Cerebellar nuclear complex (tissue), 1 donor: ENCODE results near the gene TPT1.
"Not testable (repeated sequence)": the region's sequence is repeated elsewhere in the genome, so short reads cannot be mapped to it uniquely, and the experiment has no call there.

ENCODE experiments used
- DNase-seq, 2 experiments: peaks; one replicate each; lab custom pipeline; 2025; lab: John Stamatoyannopoulos, UW

TPT1 gene

DNA sequence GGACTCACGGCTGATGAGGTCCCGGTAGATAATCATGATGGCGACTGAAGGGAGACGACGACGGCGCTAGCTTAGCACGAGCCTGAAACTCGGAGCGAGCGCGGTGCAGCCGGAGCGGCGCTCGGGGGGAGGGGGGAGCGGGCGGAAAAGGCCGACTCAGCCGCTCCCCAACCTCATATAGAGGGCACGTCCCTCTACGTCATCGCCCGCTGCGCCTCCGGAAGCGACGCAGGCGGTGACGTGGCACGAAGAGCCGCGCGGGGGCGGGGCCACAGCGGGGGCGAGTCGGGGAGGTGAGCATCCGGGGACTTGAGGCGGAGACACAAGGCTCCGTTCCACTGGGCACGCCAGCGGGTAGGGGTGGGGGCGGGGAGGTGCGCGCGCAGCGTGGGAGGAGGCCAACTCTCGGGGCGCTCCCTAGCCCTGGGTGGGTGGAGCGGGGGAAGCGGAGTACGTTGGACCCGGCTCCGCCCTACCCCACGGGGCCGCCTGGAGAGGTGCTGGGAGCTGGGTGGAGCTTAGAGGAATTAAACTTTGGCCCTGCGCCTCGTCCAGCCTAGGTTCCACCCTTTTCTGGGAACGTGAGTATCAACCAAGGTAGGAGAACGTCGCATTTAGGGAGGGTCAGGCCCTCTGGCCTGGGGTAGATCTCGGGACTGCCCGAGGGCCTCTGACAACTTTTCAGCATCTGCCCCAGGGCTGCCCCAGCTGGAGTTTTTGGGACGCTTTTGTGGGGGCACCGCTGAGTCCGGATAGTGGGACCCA is at the start of gene TPT1:
Gene TPT1 (minus strand): TSS at position 150 of the 765 bp plus-strand sequence. CDS start 114 bp downstream, at position 36.
- peak; percentile 65 to 91 for DNase-seq

- DNase-seq: not testable (repeated sequence)
Observed at GRCh38 chr13:45390348-45390747, 49.4 kb upstream of the TPT1 start.

GRCh38 chr13:45388664-45389063 is 47.7 kb upstream of the TPT1 start:
- no peak for DNase-seq

DNA sequence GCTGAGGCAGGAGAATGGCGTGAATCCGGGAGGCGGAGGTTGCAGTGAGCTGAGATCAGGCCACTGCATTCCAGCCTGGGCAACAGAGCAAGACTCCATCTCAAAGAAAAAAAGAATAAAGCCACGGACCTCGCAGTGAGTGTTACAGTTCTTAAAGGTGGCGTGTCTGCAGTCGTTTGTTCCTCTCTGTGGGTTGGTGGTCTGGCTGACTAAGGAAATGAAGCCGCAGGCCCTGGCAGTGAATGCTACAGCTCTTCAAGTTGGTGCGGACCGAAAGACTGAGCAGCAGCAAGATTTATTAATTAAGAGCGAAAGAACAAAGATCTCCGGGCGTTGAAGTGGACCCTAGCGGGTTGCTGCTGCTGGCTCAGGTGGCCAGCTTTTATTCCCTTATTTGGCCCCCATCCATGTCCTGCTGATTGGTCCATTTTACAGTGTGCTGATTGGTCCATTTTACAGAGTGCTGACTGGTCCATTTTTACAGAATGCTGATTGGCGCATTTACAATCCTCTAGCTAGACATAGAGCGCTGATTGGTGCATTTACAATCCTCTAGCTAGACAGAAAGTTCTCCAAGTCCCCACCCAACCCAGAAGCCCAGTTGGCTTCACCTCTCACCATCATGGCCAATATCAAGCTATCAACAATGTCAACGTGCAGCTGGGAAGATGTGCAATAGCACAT is 46.1 kb upstream of the TPT1 start:
- DNase-seq: not testable (repeated sequence)

GRCh38 chr13:45385907-45386553 is 45.0 kb upstream of the TPT1 start:
- no peak for DNase-seq

- no peak for DNase-seq
Observed at GRCh38 chr13:45385320-45385719, 44.3 kb upstream of the TPT1 start.

DNA sequence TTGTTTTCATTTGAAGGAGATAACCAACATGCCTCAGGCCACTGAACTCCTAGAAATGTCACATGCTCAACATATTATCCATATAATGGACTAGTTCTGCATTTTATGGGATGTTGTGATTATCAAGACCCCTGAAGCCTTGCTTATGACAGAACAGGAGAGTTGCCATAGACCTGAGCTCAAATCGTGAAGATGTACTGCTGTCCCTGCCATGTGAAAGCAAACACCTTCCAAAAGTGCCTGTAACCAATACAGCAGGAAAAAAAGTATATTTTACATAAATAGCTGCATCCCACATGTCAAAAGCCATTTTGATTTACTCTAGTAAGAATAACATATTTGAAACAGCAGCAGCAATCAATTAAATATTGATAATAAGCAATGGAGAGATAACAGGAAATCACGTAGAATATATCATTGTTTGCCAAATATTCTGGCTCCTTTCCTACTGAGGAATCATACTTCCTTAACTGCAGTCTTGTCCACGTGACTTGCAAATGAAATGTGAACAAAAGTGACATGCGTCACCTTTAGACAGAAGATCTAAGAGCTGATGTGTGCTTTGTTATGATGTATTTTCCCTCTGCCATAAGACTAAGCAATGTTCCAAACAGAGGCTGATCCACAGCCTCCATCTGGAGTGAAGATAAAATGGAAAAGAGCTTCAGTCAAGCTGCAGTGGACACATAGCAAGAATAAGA is 43.6 kb upstream of the TPT1 start:
- no peak for DNase-seq

DNA sequence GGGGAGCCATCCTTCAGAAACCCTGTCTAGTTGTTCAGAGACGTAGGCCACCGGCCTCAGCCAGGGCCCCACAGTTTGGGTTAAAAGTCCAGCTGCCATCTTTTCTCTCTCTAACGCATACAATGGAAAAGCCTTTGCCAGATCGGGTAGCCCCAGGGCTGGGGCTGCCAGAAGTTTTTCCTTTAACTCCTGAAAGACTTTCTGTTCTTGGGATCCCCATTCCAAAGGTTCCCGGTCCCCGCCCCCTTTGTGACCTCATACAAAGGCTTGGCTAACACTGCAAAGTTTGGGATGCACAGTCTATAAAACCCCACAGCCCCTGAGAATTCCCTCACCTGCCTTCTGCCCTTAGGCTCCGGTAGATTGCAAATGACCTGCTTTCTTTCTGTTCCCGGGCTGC is 41.8 kb upstream of the TPT1 start:
- not testable (repeated sequence) for DNase-seq

DNA sequence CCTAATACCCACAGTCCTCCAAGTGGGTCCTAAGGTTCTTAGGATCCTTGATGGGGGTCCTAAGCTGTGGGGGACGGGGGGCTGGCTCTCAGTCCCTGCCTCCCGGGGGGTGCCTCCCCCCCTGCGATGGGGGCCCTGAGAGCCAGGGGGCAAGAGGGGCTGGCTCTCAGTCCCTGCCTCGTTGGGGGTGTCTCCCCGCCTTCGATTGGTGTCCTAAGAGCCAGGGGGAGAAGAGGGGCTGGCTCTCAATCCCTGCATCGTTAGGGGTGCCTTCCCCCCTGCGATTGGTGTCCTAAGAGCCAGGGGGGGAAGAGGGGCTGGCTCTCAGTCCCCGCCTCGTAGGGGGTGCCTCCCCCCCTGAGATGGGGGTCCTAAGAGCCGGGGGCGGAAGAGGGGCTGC is 40.2 kb upstream of the TPT1 start:
- DNase-seq: no peak

GRCh38 chr13:45380708-45381107 is 39.7 kb upstream of the TPT1 start:
- not testable (repeated sequence) for DNase-seq

GRCh38 chr13:45379516-45379915 is 38.5 kb upstream of the TPT1 start:
- not testable (repeated sequence) for DNase-seq

DNA sequence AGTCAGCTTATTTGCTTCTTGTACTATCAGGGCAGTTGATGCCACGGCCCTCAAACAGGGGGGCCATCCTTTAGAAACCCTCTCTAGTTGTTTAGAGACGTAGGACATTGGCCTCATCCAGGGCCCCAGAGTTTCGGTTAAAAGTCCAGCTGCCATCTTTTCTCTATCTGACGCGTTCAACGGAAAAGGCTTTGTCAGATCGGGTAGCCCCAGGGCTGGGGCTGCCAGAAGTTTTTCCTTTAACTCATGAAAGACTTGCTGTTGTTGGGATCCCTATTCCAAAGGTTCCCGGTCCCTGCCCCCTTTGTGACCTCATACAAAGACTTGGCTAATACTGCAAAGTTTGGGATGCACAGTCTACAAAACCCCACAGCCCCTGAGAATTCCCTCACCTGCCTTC is 37.8 kb upstream of the TPT1 start:
- not testable (repeated sequence) for DNase-seq

DNA sequence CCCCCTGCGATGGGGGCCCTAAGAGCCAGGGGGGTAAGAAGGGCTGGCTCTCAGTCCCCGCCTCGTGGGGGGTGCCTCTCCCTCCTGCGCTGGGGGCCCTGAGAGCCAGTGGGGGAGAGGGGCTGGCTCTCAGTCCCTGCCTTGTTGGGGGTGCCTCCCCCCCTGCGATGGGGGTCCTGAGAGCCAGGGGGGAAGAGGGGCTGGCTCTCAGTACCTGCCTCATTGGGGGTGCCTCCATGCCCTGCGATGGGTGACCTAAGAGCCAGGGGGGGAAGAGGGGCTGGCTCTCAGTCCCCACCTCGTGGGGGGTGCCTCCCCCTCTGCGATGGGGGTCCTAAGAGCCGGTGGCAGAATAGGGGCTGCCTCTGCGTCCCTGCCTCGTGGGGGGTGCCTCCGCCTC is 36.3 kb upstream of the TPT1 start:
- not testable (repeated sequence) for DNase-seq

DNA sequence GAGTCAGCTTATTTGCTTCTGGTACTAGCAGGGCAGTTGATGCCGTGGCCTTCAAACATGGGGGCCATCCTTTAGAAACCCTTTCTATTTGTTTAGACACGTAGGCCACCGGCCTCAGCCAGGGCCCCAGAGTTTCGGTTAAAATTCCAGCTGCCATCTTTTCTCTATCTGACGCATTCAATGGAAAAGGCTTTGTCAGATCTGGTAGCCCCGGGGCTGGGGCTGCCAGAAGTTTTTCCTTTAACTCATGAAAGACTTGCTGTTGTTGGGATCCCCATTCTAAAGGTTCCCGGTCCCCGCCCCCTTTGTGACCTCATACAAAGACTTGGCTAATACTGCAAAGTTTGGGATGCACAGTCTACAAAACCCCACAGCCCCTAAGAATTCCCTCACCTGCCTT is 35.7 kb upstream of the TPT1 start:
- DNase-seq: not testable (repeated sequence)

GRCh38 chr13:45374917-45375316 is 33.9 kb upstream of the TPT1 start:
- no peak for DNase-seq

DNA sequence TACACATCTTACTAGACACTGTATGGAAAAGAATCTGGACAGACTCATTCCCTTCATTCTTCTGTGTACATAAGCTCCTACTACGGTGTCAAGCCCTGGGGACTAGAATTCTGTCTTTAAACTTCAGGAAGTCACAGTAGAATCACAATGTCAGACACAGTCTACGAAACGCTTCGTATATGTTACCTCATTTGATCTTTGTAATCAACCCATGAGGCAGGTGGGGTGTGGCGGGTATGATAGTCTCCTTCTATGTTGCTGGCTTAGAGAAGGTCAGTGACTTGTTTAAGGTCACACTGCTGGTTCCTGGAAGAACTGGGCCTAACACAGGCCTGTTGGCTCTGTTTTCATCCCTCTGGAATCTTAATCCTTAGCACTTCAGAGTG is 32.2 kb upstream of the TPT1 start:
- DNase-seq: no peak

GRCh38 chr13:45372189-45373161 is 31.5 kb upstream of the TPT1 start:
- DNase-seq: no peak

GRCh38 chr13:45370922-45371406 is 30.0 kb upstream of the TPT1 start:
- no peak for DNase-seq

- DNase-seq: no peak
Observed at GRCh38 chr13:45369116-45369515, 28.1 kb upstream of the TPT1 start.

GRCh38 chr13:45368571-45368970 is 27.6 kb upstream of the TPT1 start:
- no peak for DNase-seq

DNA sequence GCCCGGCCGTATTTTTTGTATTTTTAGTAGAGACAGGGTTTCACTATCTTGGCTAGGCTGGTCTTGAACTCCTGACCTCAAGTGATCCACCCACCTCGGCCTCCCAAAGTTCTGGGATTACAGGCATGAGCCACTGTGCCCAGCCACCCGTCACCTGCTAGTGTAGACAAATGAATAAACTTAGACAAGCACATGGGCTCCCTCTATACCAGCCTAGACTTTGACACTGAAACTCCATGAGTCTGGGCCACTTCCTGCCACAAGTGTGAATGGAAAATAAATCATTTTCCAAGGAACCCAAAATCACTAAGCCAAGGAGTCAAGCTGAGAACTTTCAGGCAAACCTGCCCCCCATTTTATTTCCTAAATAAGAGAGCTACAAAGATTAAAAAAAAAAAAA is 27.0 kb upstream of the TPT1 start:
- no peak for DNase-seq
